CD4-positive, alpha-beta memory T cell (primary cell): ENCODE results near the gene ANKRD28. TPM values are rescaled to one million over a fixed set of nuclear protein-coding genes. Genes with fewer than 3 reads are reported as not detected.

Source experiments
- CTCF ChIA-PET: fragments of 350-600 bp; sonication (Branson Sonifier 250); formaldehyde crosslinking; loops from one replicate; lab custom pipeline; 2021; ENCODE audit warnings: inconsistent platforms; ENCODE audit not compliant: partially characterized antibody; lab: Charles Lee
- POLR2A ChIA-PET: fragments of 350-600 bp; sonication (Branson Sonifier 250); formaldehyde crosslinking; loops from one replicate; lab custom pipeline; 2021; ENCODE audit not compliant: partially characterized antibody; lab: Charles Lee
- DNase-seq, 5 donors: peaks; one replicate each; pipeline versions ENCODE4 v3.0.0 to v3.0.0-alpha.2; 2020 to 2022; ENCODE audit warnings: mixed read lengths in 1 of 5
- H3K27ac ChIP-seq: one replicate; pipeline ENCODE4 v1.7.0; 2013; ENCODE audit warnings: low read depth, low read length
- H3K27me3 ChIP-seq: 2 replicates; pipeline ENCODE4 v1.7.0; 2013; ENCODE audit warnings: mild to moderate bottlenecking, low read length, moderate library complexity; ENCODE audit not compliant: insufficient read depth
- H3K36me3 ChIP-seq: 2 replicates; pipeline ENCODE4 v1.7.0; 2013; ENCODE audit warnings: mild to moderate bottlenecking, low read length, moderate library complexity; ENCODE audit not compliant: insufficient read depth
- H3K4me1 ChIP-seq: 2 replicates; pipeline ENCODE4 v1.7.0; 2013; ENCODE audit warnings: mild to moderate bottlenecking, low read length, moderate library complexity; ENCODE audit not compliant: insufficient read depth
- H3K4me3 ChIP-seq, 2 donors: one replicate each; pipeline ENCODE4 v1.7.0; 2013; ENCODE audit warnings: low read length in 2 of 2, mild to moderate bottlenecking in 1 of 2
- H3K9me3 ChIP-seq, 2 donors: one replicate each; pipeline ENCODE4 v1.7.0; 2013; ENCODE audit warnings: low read length in 2 of 2, control low read depth in 1 of 2; ENCODE audit not compliant: control insufficient read depth in 1 of 2
- H3K27ac Mint-ChIP-seq, 7 donors: one replicate each; pipeline ENCODE4 v1.8.0; 2020 to 2021; ENCODE audit warnings: mixed read lengths in 7 of 7, mild to moderate bottlenecking in 6 of 7, inconsistent platforms in 3 of 7, moderate library complexity in 3 of 7
- H3K27me3 Mint-ChIP-seq, 2 donors: one replicate each; pipeline ENCODE4 v1.8.0; 2020 to 2021; ENCODE audit warnings: mixed read lengths in 2 of 2
- H3K36me3 Mint-ChIP-seq, 2 donors: one replicate each; pipeline ENCODE4 v1.8.0; 2020 to 2021; ENCODE audit warnings: mixed read lengths in 2 of 2, inconsistent platforms in 1 of 2, mild to moderate bottlenecking in 1 of 2
- H3K4me1 Mint-ChIP-seq, 4 donors: one replicate each; pipeline ENCODE4 v1.8.0; 2020 to 2021; ENCODE audit warnings: mixed read lengths in 4 of 4, mild to moderate bottlenecking in 1 of 4
- H3K4me3 Mint-ChIP-seq, 8 donors: one replicate each; pipeline ENCODE4 v1.8.0; 2020 to 2021; ENCODE audit warnings: mixed read lengths in 8 of 8, mild to moderate bottlenecking in 7 of 8, moderate library complexity in 6 of 8, inconsistent platforms in 3 of 8
- H3K9me3 Mint-ChIP-seq, 8 donors: one replicate each; pipeline ENCODE4 v1.8.0; 2020 to 2021; ENCODE audit warnings: mixed read lengths in 8 of 8, mild to moderate bottlenecking in 5 of 8, inconsistent platforms in 3 of 8, moderate library complexity in 1 of 8
- intact Hi-C: fragments of 100-400 bp; cut with micrococcal nuclease; formaldehyde crosslinking; loops from one replicate; pipeline ENCODE4 v1.15.1; 2023
- polyA plus RNA-seq, 2 donors: library from polyadenylated mRNA; unstranded; fragments of 300-500 nt; fragmentation: Illumina TruSeq; gene quantifications; one replicate each; pipeline ENCODE4 v1.2.3, GENCODE V29; 2021
- total RNA-seq, 2 experiments: library from RNA; stranded (reverse); gene quantifications; one replicate each; pipeline ENCODE4 v1.2.3, GENCODE V29; 2021

Gene ANKRD28
- total and polyA plus RNA-seq, 4 experiments from 2014 or later, result 8.5 to 42.0 (median 27.2) TPM

DNA sequence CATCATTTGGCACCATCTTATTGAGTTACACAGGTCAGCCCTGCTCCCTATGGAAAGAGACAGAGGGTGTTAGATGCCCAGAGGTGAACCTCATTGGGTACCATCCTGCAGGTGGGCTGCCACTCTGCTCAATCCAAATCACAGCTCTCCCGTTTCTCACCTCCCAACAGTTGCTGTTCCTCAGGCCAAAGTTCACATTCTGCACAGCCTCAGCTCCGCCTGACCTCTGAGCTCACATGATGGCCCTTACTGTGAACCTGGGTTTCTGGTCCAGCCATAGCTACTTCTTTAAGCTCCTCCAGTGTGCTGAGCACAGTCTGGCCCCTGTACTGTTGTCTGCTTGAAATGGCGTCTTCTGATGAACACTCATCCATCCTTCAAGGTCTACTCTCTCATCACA lies 148.4 kb downstream of the ANKRD28 start:
- H3K36me3 Mint-ChIP-seq, result peaks cover 0 to 16% of the 10 kb centered on the region in 2 donors
- H3K4me3 Mint-ChIP-seq, result peak overlapping the region in 5 of 8 donors; percentile 1 to 74 (median 31)
- Histone ChIP-seq H3K36me3 (no peaks in the 10 kb centered on the region), H3K9me3 (no peaks in the 10 kb centered on the region), H3K4me3 (no peak overlapping the region), H3K27me3 (no peaks in the 10 kb centered on the region), H3K27ac (no peak overlapping the region), H3K4me1 (peaks cover 45% of the 10 kb centered on the region)
- peaks cover 0 to 6% (median under 1%) of the 10 kb centered on the region in 8 donors for H3K9me3 Mint-ChIP-seq
- H3K27ac Mint-ChIP-seq, result peak overlapping the region in 2 of 7 donors; percentile 14 to 20
- H3K4me1 Mint-ChIP-seq, result peaks cover 34 to 55% (median 46%) of the 10 kb centered on the region in 4 donors
- intact Hi-C loops, result loop anchor here (5.0 kb wide), 1 partner anchor 33 kb away; no protein-coding TSS in a partner anchor
- DNase-seq, result no peak
- ChIA-PET POLR2A (interaction anchor here (0.8 to 1.2 kb wide), 3 partner anchors 14 to 639 kb away, joined by 3 to 4 read pairs (median 3); no protein-coding TSS in a partner anchor), CTCF (interaction anchor here (0.9 to 1.7 kb wide), 3 partner anchors 12 to 530 kb away, joined by 3 to 5 read pairs (median 4); no protein-coding TSS in a partner anchor)
- H3K27me3 Mint-ChIP-seq, result peaks cover 0 to 5% of the 10 kb centered on the region in 2 donors

DNA sequence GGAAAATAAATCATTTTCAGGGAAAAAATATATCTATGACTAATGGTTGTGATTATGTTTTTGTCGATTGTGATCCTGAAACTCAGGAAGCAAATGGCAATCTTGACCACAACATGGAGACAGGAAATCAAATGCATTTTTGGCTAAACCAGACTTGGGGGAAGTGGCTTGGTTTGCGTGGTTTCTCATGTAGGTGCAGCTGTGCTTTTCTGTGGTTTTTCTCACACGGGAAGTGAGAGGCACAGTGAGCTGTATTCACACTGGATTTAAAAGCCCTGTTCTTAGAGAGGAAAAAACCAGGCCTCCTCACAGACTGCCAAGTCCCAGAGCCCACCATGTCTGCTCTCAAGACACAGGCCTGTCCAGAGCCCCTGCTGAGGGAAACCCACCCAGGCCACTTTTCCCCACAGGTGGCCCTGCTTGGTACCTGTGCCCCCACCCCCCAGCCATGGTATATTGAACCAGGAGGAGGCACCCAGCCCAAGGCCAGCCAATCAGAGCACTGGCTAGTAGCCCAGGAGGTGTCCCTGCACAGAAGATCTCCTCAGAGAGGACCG lies 150.1 kb downstream of the ANKRD28 start:
- no peaks in the 10 kb centered on the region for H3K27me3 ChIP-seq
- no peak overlapping the region for H3K4me3 ChIP-seq
- CTCF ChIA-PET, result interaction anchor here (1.6 to 2.3 kb wide), 2 partner anchors 18 to 20 kb away, joined by 4 to 14 read pairs; no protein-coding TSS in a partner anchor
- H3K27ac ChIP-seq, result no peak overlapping the region
- peaks cover 45% of the 10 kb centered on the region for H3K4me1 ChIP-seq
- peaks cover 0 to 22% of the 10 kb centered on the region in 2 donors for H3K36me3 Mint-ChIP-seq
- peak; percentile 62 to 74 (median 70) for DNase-seq
- peaks cover 34 to 55% (median 47%) of the 10 kb centered on the region in 4 donors for H3K4me1 Mint-ChIP-seq
- peak overlapping the region; percentile 58 to 88 (median 78) for H3K4me3 Mint-ChIP-seq
- no peaks in the 10 kb centered on the region for H3K36me3 ChIP-seq
- peak overlapping the region; percentile 36 to 84 (median 76) for H3K27ac Mint-ChIP-seq
- intact Hi-C loops, result loop anchor here (2.0 to 5.0 kb wide), 2 partner anchors 17 to 35 kb away; no protein-coding TSS in a partner anchor
- H3K9me3 Mint-ChIP-seq, result no peaks in the 10 kb centered on the region
- no peaks in the 10 kb centered on the region for H3K9me3 ChIP-seq
- POLR2A ChIA-PET, result interaction anchor here (0.6 to 2.5 kb wide), 9 partner anchors 17 to 150 kb away, joined by 3 to 8 read pairs (median 4); partner anchors contain the start of gene ANKRD28
- H3K27me3 Mint-ChIP-seq, result peaks cover 0 to 5% of the 10 kb centered on the region in 2 donors

DNA sequence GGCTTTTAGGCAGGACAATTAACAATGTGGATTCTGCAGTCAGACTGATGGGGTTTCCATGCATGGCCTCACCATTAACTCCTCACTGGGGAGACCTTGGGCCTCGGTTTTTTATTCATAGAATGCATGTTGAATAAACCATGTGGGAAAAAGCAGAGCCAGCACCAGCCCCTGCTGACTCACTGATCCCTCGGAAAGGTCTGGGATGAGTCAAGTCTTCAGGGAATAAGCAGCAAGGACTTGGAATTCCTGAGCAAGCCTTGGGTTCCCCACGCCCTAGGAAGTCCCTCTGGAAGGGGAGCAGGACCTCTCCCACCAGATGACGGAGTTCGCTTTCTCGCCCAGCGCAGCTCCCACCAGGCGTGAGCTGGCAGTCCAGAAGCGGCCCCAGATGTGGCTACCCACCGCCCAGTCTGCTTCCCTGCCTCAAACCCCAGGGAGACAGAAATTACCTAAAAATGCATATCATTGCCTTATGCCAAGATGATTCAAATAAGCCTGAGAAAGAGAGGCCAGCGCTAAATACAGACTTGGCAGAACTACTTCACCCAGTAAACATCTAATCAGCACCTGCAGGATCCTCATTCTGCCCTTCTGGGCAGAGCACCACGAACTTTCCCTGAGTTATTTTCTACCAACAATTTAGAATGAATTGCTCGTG lies 150.8 kb downstream of the ANKRD28 start:
- H3K27ac ChIP-seq, result no peak overlapping the region
- POLR2A ChIA-PET, result interaction anchor here (0.6 to 2.5 kb wide), 8 partner anchors 16 to 151 kb away, joined by 3 to 8 read pairs (median 4); partner anchors contain the start of gene ANKRD28
- Mint-ChIP-seq H3K36me3 (peaks cover 2 to 26% of the 10 kb centered on the region in 2 donors), H3K4me1 (peaks cover 34 to 58% (median 48%) of the 10 kb centered on the region in 4 donors), H3K27me3 (peaks cover 0 to 5% of the 10 kb centered on the region in 2 donors), H3K4me3 (peak overlapping the region; percentile 58 to 88 (median 78)), H3K27ac (peak overlapping the region; percentile 21 to 84 (median 49)), H3K9me3 (no peaks in the 10 kb centered on the region)
- H3K4me3 ChIP-seq, result no peak overlapping the region
- intact Hi-C loops, result loop anchor here (2.0 to 5.0 kb wide), 2 partner anchors 16 to 35 kb away; no protein-coding TSS in a partner anchor
- H3K9me3 ChIP-seq, result no peaks in the 10 kb centered on the region
- CTCF ChIA-PET, result interaction anchor here (1.6 to 2.3 kb wide), 2 partner anchors 17 to 21 kb away, joined by 4 to 14 read pairs; no protein-coding TSS in a partner anchor
- H3K4me1 ChIP-seq, result peaks cover 45% of the 10 kb centered on the region
- no peaks in the 10 kb centered on the region for H3K36me3 ChIP-seq
- no peak for DNase-seq
- H3K27me3 ChIP-seq, result no peaks in the 10 kb centered on the region

- Mint-ChIP-seq H3K4me3 (peak overlapping the region in 6 of 8 donors; percentile 15 to 69 (median 34)), H3K4me1 (peaks cover 39 to 69% (median 50%) of the 10 kb centered on the region in 4 donors), H3K27ac (peak overlapping the region in 4 of 7 donors; percentile 4 to 52 (median 38)), H3K36me3 (peaks cover 9 to 36% of the 10 kb centered on the region in 2 donors), H3K9me3 (no peaks in the 10 kb centered on the region), H3K27me3 (peaks cover 0 to 3% of the 10 kb centered on the region in 2 donors)
- Histone ChIP-seq H3K27ac (no peak overlapping the region), H3K27me3 (no peaks in the 10 kb centered on the region), H3K4me1 (peaks cover 45% of the 10 kb centered on the region), H3K9me3 (no peaks in the 10 kb centered on the region), H3K4me3 (no peak overlapping the region), H3K36me3 (no peaks in the 10 kb centered on the region)
- intact Hi-C loops, result loop anchor here (2.0 to 5.0 kb wide), 2 partner anchors 15 to 36 kb away; no protein-coding TSS in a partner anchor
- CTCF ChIA-PET, result interaction anchor here (0.9 to 2.3 kb wide), 2 partner anchors 16 to 152 kb away, joined by 4 to 14 read pairs; partner anchors contain the start of gene ANKRD28
- POLR2A ChIA-PET, result interaction anchor here (0.7 to 2.5 kb wide), 4 partner anchors 15 to 156 kb away, joined by 3 to 7 read pairs (median 3); partner anchors contain the start of genes ANKRD28, BTD and HACL1
- DNase-seq, result no peak
These were observed 151.9 kb downstream of the ANKRD28 start for GRCh38 chr3:15645740-15646501.

- no peak for DNase-seq
- Histone ChIP-seq H3K4me1 (peaks cover 45% of the 10 kb centered on the region), H3K36me3 (no peaks in the 10 kb centered on the region), H3K9me3 (no peaks in the 10 kb centered on the region), H3K27me3 (no peaks in the 10 kb centered on the region), H3K27ac (no peak overlapping the region), H3K4me3 (no peak overlapping the region)
- intact Hi-C loops, result loop anchor here (5.0 kb wide), 1 partner anchor 37 kb away; no protein-coding TSS in a partner anchor
- Mint-ChIP-seq H3K27ac (peak overlapping the region in 1 of 7 donors; percentile 4), H3K9me3 (no peaks in the 10 kb centered on the region), H3K4me3 (peak overlapping the region in 1 of 8 donors; percentile 49), H3K27me3 (no peaks in the 10 kb centered on the region), H3K36me3 (peaks cover 9 to 34% of the 10 kb centered on the region in 2 donors), H3K4me1 (peaks cover 36 to 65% (median 50%) of the 10 kb centered on the region in 4 donors)
- CTCF ChIA-PET, result interaction anchor here (0.9 kb wide), 1 partner anchor 152 kb away, joined by 4 read pairs; the partner anchor contains the start of gene ANKRD28
- POLR2A ChIA-PET, result interaction anchor here (0.6 to 1.1 kb wide), 3 partner anchors 44 to 157 kb away, joined by 3 read pairs; partner anchors contain the start of genes BTD and HACL1
These were observed 152.5 kb downstream of the ANKRD28 start for GRCh38 chr3:15645246-15645645.

DNA sequence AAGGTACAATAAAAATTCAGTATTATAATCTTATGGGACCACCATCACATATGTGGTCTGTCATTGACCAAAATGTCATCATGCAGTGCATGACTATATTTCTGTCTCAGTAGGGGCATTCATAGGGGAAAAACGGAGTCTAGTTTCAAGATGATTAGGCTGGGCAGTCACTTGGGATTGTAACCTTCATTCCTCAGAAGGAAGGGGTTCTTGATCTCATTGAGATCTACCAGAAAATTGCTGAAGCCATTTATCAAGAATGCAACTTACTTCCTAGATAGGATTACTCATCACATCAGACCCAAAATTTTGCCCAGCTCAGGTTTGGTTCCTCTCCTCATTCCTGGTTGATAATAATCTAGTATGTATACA lies 158.9 kb downstream of the ANKRD28 start:
- H3K4me1 Mint-ChIP-seq, result peaks cover 10 to 49% (median 27%) of the 10 kb centered on the region in 4 donors
- no peaks in the 10 kb centered on the region for H3K9me3 Mint-ChIP-seq
- Histone ChIP-seq H3K36me3 (no peaks in the 10 kb centered on the region), H3K9me3 (no peaks in the 10 kb centered on the region), H3K4me1 (peaks cover 9% of the 10 kb centered on the region), H3K27me3 (no peaks in the 10 kb centered on the region), H3K4me3 (no peak overlapping the region), H3K27ac (no peak overlapping the region)
- DNase-seq, result no peak
- no peaks in the 10 kb centered on the region for H3K27me3 Mint-ChIP-seq
- CTCF ChIA-PET, result interaction anchor here (1.5 kb wide), 2 partner anchors 8 to 12 kb away, joined by 4 read pairs; no protein-coding TSS in a partner anchor
- no peak overlapping the region for H3K27ac Mint-ChIP-seq
- peaks cover 13 to 24% of the 10 kb centered on the region in 2 donors for H3K36me3 Mint-ChIP-seq
- POLR2A ChIA-PET, result no interaction called here
- H3K4me3 Mint-ChIP-seq, result no peak overlapping the region
- intact Hi-C loops, result no loop called here
